H1 (cell line): ENCODE data around the gene PCID2. TPM values are rescaled to one million over a fixed set of nuclear protein-coding genes. Genes with fewer than 3 reads are reported as not detected.

Source experiments
- CTCF ChIA-PET: fragments of 300-600 bp; sonication (Branson Sonifier 250); formaldehyde crosslinking; loops from one replicate; lab custom pipeline; 2021; ENCODE audit not compliant: partially characterized antibody; lab: Charles Lee
- POLR2A ChIA-PET: fragments of 300-600 bp; sonication (Branson Sonifier 250); formaldehyde crosslinking; loops from one replicate; lab custom pipeline; 2021; ENCODE audit warnings: inconsistent platforms; ENCODE audit not compliant: partially characterized antibody; lab: Charles Lee
- DNase-seq, 2 experiments: peaks; one replicate each; pipeline versions ENCODE4 v3.0.0 to v3.0.0-alpha.2; 2010 to 2022; ENCODE audit warnings: low spot score in 2 of 2, low read depth in 1 of 2, mixed read lengths in 1 of 2
- FAIRE-seq: peaks from 2 replicates; lab custom pipeline; 2011; peaks lifted over from hg19 to GRCh38; lab: Jason Lieb, UNC
- H2AFZ ChIP-seq: 2 replicates; pipeline ENCODE4 v1.8.1; 2012; ENCODE audit warnings: low read length, inconsistent platforms
- H2AK5ac ChIP-seq: 2 replicates; pipeline ENCODE4 v1.6.1; 2013; ENCODE audit warnings: low read depth, low read length
- H2BK120ac ChIP-seq: replicated peaks from 2 replicates; pipeline ENCODE3; 2013; ENCODE audit warnings: low read depth, low read length, inconsistent platforms
- H2BK12ac ChIP-seq: 2 replicates; pipeline ENCODE4 v1.6.1; 2013; ENCODE audit warnings: low read depth, low read length
- H2BK15ac ChIP-seq: 2 replicates; pipeline ENCODE4 v1.6.1; 2013; ENCODE audit warnings: low read length
- H2BK20ac ChIP-seq: 2 replicates; pipeline ENCODE4 v1.6.1; 2013; ENCODE audit warnings: low read length
- H2BK5ac ChIP-seq: 2 replicates; pipeline ENCODE4 v1.6.1; 2013; ENCODE audit warnings: low read depth, low read length
- H3K14ac ChIP-seq: 2 replicates; pipeline ENCODE4 v1.6.1; 2013; ENCODE audit warnings: inconsistent platforms; ENCODE audit not compliant: insufficient read length
- H3K18ac ChIP-seq: 2 replicates; pipeline ENCODE4 v1.6.1; 2013; ENCODE audit warnings: low read length; ENCODE audit errors: extremely low read depth
- H3K23ac ChIP-seq: 2 replicates; pipeline ENCODE4 v1.6.1; 2013; ENCODE audit warnings: inconsistent platforms; ENCODE audit not compliant: insufficient read length
- H3K23me2 ChIP-seq: 2 replicates; pipeline ENCODE4 v1.6.1; 2013; ENCODE audit warnings: low read depth, low read length
- H3K27ac ChIP-seq: 2 replicates; pipeline ENCODE4 v1.6.1; 2011; ENCODE audit warnings: low read depth, low read length, inconsistent platforms
- H3K27me3 ChIP-seq, 4 experiments: replicated peaks in 1 of 4; 1 replicate in 1 of 4; 2 replicates in 3 of 4; pipeline versions ENCODE4 v1.6.1 to v1.8.1; 2011 to 2013; ENCODE audit warnings: low read length in 3 of 4, mild to moderate bottlenecking in 3 of 4, inconsistent platforms in 2 of 4, mixed read lengths in 2 of 4, moderate library complexity in 1 of 4; ENCODE audit not compliant: control insufficient read depth in 3 of 4, insufficient read depth in 3 of 4; ENCODE audit errors: extremely low read depth in 1 of 4
- H3K36me3 ChIP-seq, 4 experiments: 2 replicates each; pipeline versions ENCODE4 v1.6.1 to v1.8.1; 2011 to 2013; ENCODE audit warnings: mild to moderate bottlenecking in 4 of 4, low read length in 3 of 4, moderate library complexity in 2 of 4, control low read depth in 1 of 4, inconsistent platforms in 1 of 4; ENCODE audit not compliant: insufficient read depth in 4 of 4, control insufficient read depth in 2 of 4
- H3K4ac ChIP-seq: replicated peaks from 2 replicates; pipeline ENCODE3; 2013; ENCODE audit warnings: low read length, low read depth, mixed read lengths, inconsistent platforms; ENCODE audit not compliant: insufficient read length
- H3K4me1 ChIP-seq, 4 experiments: replicated peaks in 1 of 4; 1 replicate in 1 of 4; 2 replicates in 3 of 4; pipeline versions ENCODE4 v1.6.1 to v1.8.1; 2011 to 2013; ENCODE audit warnings: low read length in 3 of 4, inconsistent platforms in 2 of 4, mixed read lengths in 1 of 4; ENCODE audit not compliant: insufficient read depth in 4 of 4, control insufficient read depth in 3 of 4
- H3K4me2 ChIP-seq, 2 experiments: 2 replicates each; pipeline versions ENCODE4 v1.6.1 to v1.8.1; 2011 to 2013; ENCODE audit warnings: low read depth in 2 of 2, low read length in 2 of 2, control low read depth in 1 of 2, inconsistent platforms in 1 of 2, mild to moderate bottlenecking in 1 of 2; ENCODE audit not compliant: insufficient read depth in 1 of 2
- H3K4me3 ChIP-seq, 4 experiments: fragments of 200-600, 300-600 bp in 1 of 4; sonication (generic), shearing (Covaris generic), sonication (Bioruptor Twin) in 1 of 4; 2 replicates each; pipeline versions ENCODE4 v1.5.1 to v1.8.1; 2011 to 2016; ENCODE audit warnings: low read length in 4 of 4, low read depth in 3 of 4, control low read depth in 2 of 4, inconsistent platforms in 2 of 4, mild to moderate bottlenecking in 2 of 4, mixed read lengths in 1 of 4, moderate library complexity in 1 of 4; ENCODE audit not compliant: insufficient read depth in 2 of 4; ENCODE audit errors: extremely low read depth in 1 of 4
- H3K56ac ChIP-seq: replicated peaks from 2 replicates; pipeline ENCODE3; 2013; ENCODE audit warnings: low read depth, mild to moderate bottlenecking, mixed read lengths, low read length, inconsistent platforms; ENCODE audit not compliant: insufficient read length
- H3K79me1 ChIP-seq: 2 replicates; pipeline ENCODE4 v1.6.1; 2013; ENCODE audit warnings: low read depth, low read length, control low read depth
- H3K79me2 ChIP-seq, 2 experiments: 2 replicates each; pipeline versions ENCODE4 v1.6.1 to v1.8.1; 2012 to 2013; ENCODE audit warnings: low read length in 2 of 2, mild to moderate bottlenecking in 2 of 2, inconsistent platforms in 1 of 2; ENCODE audit not compliant: insufficient read depth in 2 of 2, control insufficient read depth in 1 of 2
- H3K9ac ChIP-seq, 4 experiments: replicated peaks in 1 of 4; 1 replicate in 1 of 4; 2 replicates in 3 of 4; pipeline versions ENCODE4 v1.6.1 to v1.8.1; 2011 to 2013; ENCODE audit warnings: low read depth in 3 of 4, low read length in 3 of 4, control low read depth in 2 of 4, mild to moderate bottlenecking in 2 of 4, moderate library complexity in 2 of 4, inconsistent platforms in 1 of 4; ENCODE audit errors: extremely low read depth in 1 of 4
- H3K9me3 ChIP-seq, 2 experiments: 2 replicates each; pipeline versions ENCODE4 v1.6.1 to v1.8.1; 2012 to 2013; ENCODE audit warnings: mild to moderate bottlenecking in 2 of 2, moderate library complexity in 2 of 2, control low read depth in 1 of 2, inconsistent platforms in 1 of 2, low read depth in 1 of 2, low read length in 1 of 2, mixed read lengths in 1 of 2; ENCODE audit not compliant: insufficient read depth in 2 of 2
- H4K20me1 ChIP-seq, 2 experiments: replicated peaks in 1 of 2; 2 replicates each; pipeline versions ENCODE3 to v1.8.1; 2011 to 2013; ENCODE audit warnings: inconsistent platforms in 2 of 2, low read length in 2 of 2, mild to moderate bottlenecking in 1 of 2; ENCODE audit not compliant: insufficient read depth in 2 of 2, control insufficient read depth in 1 of 2
- H4K5ac ChIP-seq: 2 replicates; pipeline ENCODE4 v1.6.1; 2013; ENCODE audit warnings: low read length, low read depth, mixed read lengths, inconsistent platforms; ENCODE audit not compliant: insufficient read length
- H4K8ac ChIP-seq: 2 replicates; pipeline ENCODE4 v1.8.0; 2013; ENCODE audit warnings: mild to moderate bottlenecking, moderate library complexity, low read length, inconsistent platforms; ENCODE audit not compliant: insufficient read depth; ENCODE audit errors: extremely low read depth
- H4K91ac ChIP-seq: replicated peaks from 2 replicates; pipeline ENCODE3; 2013; ENCODE audit warnings: low read length, mixed read lengths, inconsistent platforms; ENCODE audit not compliant: insufficient read length
- EZH2 ChIP-seq: fragments of 200-600 bp; sonication (generic); IDR thresholded peaks from 2 replicates; pipeline ENCODE4 v1.7.1; 2012; ENCODE audit warnings: low read depth, mild to moderate bottlenecking, moderate library complexity, low read length, inconsistent platforms; ENCODE audit not compliant: severe bottlenecking
- FOSL1 ChIP-seq: IDR thresholded peaks from 2 replicates; pipeline ENCODE4 v1.6.1; 2011; ENCODE audit warnings: mild to moderate bottlenecking, low read depth, low read length, moderate library complexity; ENCODE audit not compliant: insufficient read depth
- SIX5 ChIP-seq: IDR thresholded peaks from 2 replicates; pipeline ENCODE4 v1.6.1; 2011; ENCODE audit warnings: mild to moderate bottlenecking, low read depth, low read length
- WGBS, 2 experiments: shearing (Covaris generic) in 1 of 2; methylation state at CpG; one replicate each; pipeline versions ENCODE4 v1.1.6 to v1.1.7; 2013 to 2015; ENCODE audit warnings: low lambda C conversion rate in 2 of 2, mixed read lengths in 2 of 2, inconsistent platforms in 1 of 2, low coverage in 1 of 2, missing lambda C conversion rate in 1 of 2; ENCODE audit not compliant: insufficient replicate concordance in 2 of 2, insufficient coverage in 1 of 2, insufficient read length in 1 of 2; ENCODE audit errors: extremely low coverage in 1 of 2, missing lambda C conversion rate in 1 of 2; 5-methylcytosine and 5-hydroxymethylcytosine counted together
- polyA plus RNA-seq, 7 experiments: library from polyadenylated mRNA; depleted of rRNA in 3 of 7; stranded (reverse) in 5 of 7; unstranded in 2 of 7; fragments of >200 nt in 5 of 7; fragments of 200-250 nt in 2 of 7; gene quantifications; 1 replicate in 5 of 7; 2 replicates in 1 of 7; 4 replicates in 1 of 7; pipeline versions ENCODE4 v1.2.1 to v1.2.3, GENCODE V29; 2011 to 2013; ENCODE audit warnings: missing spikeins in 2 of 7, mixed read lengths in 2 of 7
- total RNA-seq: library from RNA; stranded (reverse); fragmentation: NEBNext Ultra II Directional; extraction: Animal tissue kit (Norgen Biotek cat#: 25700); gene quantifications from 2 replicates; pipeline ENCODE4 v1.2.1, GENCODE V29; 2021
- TF ChIP-seq, protein P1 (sequence below): IDR thresholded peaks from 2 replicates; pipeline ENCODE4 v1.6.1; 2012; ENCODE audit warnings: low read length, inconsistent platforms

PCID2 gene
- total and polyA plus RNA-seq, 2 of the 8 experiments (the other 6 are each of a cell fraction or from before 2014, with no cell fraction given): 72.4 to 72.8 TPM

DNA sequence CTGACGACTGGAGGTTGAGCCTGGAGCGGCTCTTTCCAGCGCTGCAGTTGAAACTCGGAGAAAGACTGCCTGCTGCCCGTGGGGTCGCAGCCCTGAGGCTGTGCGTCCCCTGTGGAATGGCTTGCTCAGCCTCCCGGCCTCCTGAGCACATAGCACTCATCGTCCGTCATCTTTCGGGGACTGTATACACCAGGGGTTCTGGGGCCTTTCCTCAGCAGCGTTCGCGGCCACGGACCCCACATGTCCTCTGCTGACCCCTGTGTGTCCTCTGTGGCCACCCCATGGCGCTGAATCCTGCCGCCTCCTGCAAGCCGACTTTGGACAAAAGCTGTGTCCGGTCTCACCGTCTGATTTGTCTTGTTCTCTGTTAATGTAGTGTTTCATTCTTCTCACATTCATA, 21.3 kb upstream of the PCID2 start:
- H3K18ac ChIP-seq: no peak overlapping the region
- H2BK12ac ChIP-seq: no peak overlapping the region
- H3K9me3 ChIP-seq: no peaks in the 10 kb centered on the region
- H2BK15ac ChIP-seq: no peak overlapping the region
- no peak overlapping the region for H3K4me3 ChIP-seq
- no peak overlapping the region for H3K23ac ChIP-seq
- H2BK120ac ChIP-seq: no peak overlapping the region
- FAIRE-seq (no peak), DNase-seq (no peak)
- H3K4ac ChIP-seq: no peak overlapping the region
- 95% methylated on average over 19 of the region's 20 CpGs; no CpG with 5 or more reads in 1 of the 2 experiments for WGBS, 2 experiments
- H4K20me1 ChIP-seq: peaks cover 10 to 18% of the 10 kb centered on the region in 2 experiments
- POLR2A ChIA-PET: interaction anchor here (0.6 to 1.5 kb wide), 4 partner anchors 12 to 327 kb away, joined by 3 to 4 read pairs (median 4); no protein-coding TSS in a partner anchor
- no peak overlapping the region for H3K4me2 ChIP-seq
- H3K27ac ChIP-seq: no peak overlapping the region
- H3K56ac ChIP-seq: no peak overlapping the region
- TF ChIP-seq, protein P1, sequence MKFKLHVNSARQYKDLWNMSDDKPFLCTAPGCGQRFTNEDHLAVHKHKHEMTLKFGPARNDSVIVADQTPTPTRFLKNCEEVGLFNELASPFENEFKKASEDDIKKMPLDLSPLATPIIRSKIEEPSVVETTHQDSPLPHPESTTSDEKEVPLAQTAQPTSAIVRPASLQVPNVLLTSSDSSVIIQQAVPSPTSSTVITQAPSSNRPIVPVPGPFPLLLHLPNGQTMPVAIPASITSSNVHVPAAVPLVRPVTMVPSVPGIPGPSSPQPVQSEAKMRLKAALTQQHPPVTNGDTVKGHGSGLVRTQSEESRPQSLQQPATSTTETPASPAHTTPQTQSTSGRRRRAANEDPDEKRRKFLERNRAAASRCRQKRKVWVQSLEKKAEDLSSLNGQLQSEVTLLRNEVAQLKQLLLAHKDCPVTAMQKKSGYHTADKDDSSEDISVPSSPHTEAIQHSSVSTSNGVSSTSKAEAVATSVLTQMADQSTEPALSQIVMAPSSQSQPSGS: no peak
- TF ChIP-seq EZH2 (no peak), SIX5 (no peak), FOSL1 (no peak)
- TF ChIP-seq, all 59 proteins: peak for 0
- H2BK20ac ChIP-seq: no peak overlapping the region
- H4K91ac ChIP-seq: no peak overlapping the region
- no peaks in the 10 kb centered on the region; the same call in 1 of the 2 replicates for H3K23me2 ChIP-seq
- H3K27me3 ChIP-seq: no peaks in the 10 kb centered on the region
- no peak overlapping the region for H3K14ac ChIP-seq
- no peak overlapping the region; the same call in 1 of the 2 replicates for H2BK5ac ChIP-seq
- no peak overlapping the region for H4K5ac ChIP-seq
- no peak overlapping the region; the same call in 1 of the 2 replicates for H4K8ac ChIP-seq
- no peak overlapping the region for H2AFZ ChIP-seq
- no peak overlapping the region for H2AK5ac ChIP-seq
- H3K79me2 ChIP-seq: peaks cover 0 to 13% of the 10 kb centered on the region in 2 experiments; a peak in 2 of 4 replicates
- no peaks in the 10 kb centered on the region for H3K4me1 ChIP-seq
- peaks cover 5% of the 10 kb centered on the region; the same call in 1 of the 2 replicates for H3K79me1 ChIP-seq
- CTCF ChIA-PET: interaction anchor here (1.0 to 1.6 kb wide), 2 partner anchors 12 to 20 kb away, joined by 3 read pairs; partner anchors contain the start of gene CUL4A
- no peak overlapping the region for H3K9ac ChIP-seq
- H3K36me3 ChIP-seq: peaks cover 17 to 62% (median 46%) of the 10 kb centered on the region in 4 experiments
